ENCODE results near the gene PARVG.

- TF ChIP-seq, protein P1, sequence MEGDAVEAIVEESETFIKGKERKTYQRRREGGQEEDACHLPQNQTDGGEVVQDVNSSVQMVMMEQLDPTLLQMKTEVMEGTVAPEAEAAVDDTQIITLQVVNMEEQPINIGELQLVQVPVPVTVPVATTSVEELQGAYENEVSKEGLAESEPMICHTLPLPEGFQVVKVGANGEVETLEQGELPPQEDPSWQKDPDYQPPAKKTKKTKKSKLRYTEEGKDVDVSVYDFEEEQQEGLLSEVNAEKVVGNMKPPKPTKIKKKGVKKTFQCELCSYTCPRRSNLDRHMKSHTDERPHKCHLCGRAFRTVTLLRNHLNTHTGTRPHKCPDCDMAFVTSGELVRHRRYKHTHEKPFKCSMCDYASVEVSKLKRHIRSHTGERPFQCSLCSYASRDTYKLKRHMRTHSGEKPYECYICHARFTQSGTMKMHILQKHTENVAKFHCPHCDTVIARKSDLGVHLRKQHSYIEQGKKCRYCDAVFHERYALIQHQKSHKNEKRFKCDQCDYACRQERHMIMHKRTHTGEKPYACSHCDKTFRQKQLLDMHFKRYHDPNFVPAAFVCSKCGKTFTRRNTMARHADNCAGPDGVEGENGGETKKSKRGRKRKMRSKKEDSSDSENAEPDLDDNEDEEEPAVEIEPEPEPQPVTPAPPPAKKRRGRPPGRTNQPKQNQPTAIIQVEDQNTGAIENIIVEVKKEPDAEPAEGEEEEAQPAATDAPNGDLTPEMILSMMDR (IDR thresholded peaks at IDR 0.05), result no peak
- no peak for TF ChIP-seq POLR2A (IDR thresholded peaks at IDR 0.05)
Measured at GRCh38 chr22:44245438-44245837, 64.7 kb downstream of the PARVG start.

All from uterus (tissue), 2 donors.